ENCODE data around the gene RBPMS2.

The RBPMS2 gene

DNA sequence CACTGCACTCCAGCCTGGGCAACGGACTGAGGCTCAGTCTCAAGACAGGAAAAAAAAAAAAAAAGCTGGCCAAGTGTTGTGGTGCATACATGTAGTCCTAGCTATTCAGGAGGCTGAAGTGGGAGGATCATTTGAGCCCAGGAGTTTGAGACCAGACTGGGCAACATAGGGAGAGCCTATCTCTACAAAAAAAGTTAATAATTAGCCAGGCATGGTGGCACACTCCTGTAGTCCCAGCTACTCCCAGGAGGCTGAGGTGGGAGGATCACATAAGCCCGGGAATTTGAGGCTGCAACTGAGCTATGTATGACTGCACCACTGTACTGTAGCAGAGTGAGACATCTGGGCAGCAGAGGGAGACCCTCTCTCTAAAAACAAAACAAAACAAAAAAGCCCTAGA lies 58.9 kb downstream of the RBPMS2 start:
- no peak for DNase-seq

DNA sequence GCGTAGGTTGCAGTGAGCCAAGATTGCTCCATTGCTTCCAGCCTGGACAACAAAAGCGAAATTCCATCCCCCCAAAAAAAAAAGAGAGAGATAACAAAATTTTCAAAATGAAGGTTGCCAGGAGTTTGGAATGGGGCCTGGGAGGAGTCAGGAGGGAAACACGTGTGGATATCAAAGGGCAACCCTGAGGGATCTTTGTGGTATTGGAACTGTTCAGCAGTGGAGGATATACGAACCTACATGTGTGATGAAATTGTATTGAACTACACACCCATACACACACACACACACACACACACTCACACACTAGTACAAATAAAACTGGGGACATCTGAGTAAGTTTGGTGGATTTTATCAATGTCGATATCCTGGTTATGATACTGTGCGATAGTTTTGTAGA lies 61.8 kb downstream of the RBPMS2 start:
- no peak for DNase-seq

DNA sequence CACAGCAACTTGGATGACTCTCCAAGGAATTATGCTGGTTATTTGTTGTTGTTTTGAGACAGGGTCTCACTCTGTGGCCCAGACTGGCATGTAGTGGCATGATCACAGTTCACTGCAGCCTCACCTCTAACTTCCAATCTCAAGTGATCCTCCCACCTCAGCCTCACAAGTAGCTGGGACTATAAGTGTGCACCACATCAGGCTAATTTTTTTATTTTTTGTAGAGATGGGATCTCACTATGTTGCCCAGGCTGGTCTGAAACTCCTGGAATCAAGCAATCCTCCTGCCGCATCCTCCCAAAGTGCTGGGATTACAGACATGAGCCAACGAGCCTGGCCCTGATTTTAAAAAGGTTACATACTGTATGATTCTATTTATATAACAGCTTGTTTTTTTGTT lies 63.0 kb downstream of the RBPMS2 start:
- no peak for DNase-seq

DNA sequence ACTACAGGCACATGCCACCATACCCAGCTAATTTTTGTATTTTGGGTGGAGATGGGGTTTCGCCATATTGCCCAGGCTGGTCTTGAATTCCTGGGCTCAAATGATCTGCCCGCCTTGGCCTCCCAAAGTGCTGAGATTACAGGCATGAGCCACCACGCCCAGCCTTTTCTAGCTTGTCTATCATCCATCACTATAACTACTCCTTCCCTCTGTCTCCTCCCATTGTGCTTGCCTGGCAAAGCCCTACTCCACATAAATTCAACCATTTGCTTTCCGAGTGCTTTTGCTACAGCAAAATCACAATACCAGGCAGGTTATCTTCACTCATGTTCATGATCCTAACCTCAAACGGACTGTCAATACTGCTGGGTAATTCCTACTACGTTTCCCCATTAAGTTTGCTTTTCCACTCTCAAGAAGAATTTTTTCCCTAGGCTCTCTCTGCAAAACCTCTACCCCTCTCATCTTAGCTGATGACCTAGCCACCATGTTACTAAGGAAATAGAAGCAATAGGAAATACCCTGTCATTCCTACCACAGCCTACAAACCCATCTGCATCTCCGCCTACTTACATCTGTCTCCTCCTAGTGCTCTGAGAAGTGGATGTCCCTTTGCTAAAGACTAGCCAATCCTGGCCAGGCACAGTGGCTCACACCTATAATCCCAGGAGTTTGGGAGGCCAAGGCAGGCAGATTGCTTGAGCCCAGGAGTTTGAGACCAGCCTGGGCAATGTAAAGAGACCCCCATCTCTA lies 64.5 kb downstream of the RBPMS2 start:
- no peak for DNase-seq

DNA sequence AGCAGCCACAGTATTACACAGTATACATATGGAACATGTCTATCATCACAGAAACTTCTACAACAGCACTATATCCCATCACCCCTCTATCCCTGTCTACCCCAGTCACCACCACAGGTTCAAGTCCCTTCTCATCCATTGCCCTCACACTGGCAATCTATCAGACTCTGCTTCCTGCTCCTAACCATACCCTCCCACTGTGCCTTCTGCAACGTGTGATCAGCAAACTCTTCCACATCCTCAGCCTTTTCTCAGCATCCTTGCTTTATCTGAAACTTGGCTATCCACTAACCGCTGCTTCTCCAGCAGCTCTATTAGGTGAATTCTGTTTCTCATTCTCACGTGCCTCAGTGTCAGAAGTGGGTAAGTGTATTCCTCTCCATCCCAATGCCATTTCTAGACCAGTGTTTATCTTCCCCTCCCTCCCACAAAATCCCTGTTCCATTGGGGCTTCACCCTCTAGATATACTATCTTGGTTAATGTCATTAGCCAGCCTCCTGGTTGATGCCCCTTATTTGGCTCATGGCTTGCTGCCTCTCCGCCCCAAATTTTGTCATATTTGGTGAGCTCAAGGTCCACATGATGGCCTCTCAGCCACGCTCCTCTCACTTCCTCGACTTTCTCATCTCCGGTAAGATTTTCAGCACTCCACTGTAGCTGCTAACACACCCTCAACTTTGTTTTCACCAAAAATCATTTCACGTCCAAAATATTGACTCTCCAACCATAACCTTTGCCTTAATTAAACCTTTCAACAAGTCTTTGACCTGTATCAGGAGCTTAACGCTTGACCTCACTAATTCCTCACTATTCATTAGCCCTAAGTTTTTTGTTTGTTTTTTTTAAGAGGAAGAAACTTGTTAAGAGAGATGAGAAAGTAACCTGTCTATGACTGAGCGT lies 69.1 kb downstream of the RBPMS2 start:
- DNase-seq: no peak

DNA sequence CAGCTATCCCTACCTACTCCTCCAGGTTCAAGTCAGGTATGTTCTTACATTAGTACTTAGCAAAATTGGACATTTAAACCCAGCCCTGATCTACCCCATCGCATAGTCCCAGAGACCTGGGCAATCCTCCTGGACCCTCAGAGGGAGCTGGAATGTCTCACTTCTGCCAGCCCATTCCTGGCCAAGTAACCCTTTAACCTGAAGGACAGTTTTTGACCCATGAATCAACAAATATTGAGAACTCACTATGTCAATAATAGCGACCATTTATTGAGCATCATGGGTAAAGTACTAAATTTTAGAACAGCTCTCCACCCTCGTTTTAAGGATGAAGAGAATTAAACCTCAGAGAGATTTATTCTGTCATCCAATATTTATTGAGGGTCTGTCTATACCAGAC lies 70.4 kb downstream of the RBPMS2 start:
- DNase-seq: no peak

DNA sequence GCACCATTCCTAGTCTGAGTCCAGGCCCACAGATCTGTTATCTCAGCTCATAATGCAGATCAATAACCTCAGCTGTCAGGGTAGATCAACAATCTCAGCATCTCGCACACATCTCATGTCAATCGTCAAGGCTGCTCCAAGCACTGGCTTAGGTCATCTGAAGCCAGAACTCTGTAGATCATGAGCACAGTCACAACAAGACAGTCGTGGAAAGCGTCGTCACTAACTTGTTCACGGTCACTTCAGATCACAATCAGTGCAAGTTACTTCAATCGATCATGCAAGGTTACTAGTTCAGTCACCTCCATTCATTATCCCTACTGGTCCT lies 71.8 kb downstream of the RBPMS2 start:
- DNase-seq: no peak

DNA sequence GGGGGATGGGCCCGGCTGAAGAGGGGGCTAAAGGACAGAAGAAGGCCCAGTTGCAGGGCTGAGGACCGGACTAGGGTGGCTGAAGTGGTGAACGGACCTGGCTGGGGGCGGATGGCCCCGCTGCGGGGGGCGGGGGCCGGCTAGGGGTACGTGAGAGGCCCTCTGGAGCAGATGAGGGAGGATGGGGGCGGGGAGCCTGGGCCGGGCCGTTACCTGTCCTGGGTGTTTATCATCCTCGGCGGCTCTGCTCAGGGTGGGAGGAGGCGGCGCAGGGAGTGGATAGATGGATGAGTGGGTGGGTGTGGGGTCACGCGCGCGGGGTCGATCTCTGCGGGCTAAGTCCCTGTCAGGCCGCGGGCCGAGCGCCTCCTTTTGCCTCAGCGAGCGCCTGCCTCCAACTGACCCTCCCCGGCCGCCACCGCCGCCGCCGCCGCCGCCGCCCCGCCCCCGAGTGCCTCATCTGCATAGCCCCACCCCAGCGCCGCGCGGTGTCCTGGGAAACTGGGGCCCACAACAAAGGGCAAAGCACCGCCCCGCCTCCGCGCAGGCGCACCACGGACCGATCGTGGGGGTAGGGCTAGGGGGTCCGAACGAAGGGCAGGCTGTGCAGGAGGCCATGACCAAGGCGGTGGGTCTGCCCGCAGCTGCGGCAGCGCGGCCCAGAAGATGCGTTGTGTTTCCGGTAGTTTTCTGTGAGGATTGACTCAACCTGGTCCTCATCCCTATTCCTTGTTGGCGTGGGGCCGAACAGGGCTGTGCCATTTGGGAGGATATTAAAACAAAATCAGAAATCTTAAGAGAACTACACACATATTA lies 72.4 kb downstream of the RBPMS2 start:
- peak; percentile 98 for DNase-seq

DNA sequence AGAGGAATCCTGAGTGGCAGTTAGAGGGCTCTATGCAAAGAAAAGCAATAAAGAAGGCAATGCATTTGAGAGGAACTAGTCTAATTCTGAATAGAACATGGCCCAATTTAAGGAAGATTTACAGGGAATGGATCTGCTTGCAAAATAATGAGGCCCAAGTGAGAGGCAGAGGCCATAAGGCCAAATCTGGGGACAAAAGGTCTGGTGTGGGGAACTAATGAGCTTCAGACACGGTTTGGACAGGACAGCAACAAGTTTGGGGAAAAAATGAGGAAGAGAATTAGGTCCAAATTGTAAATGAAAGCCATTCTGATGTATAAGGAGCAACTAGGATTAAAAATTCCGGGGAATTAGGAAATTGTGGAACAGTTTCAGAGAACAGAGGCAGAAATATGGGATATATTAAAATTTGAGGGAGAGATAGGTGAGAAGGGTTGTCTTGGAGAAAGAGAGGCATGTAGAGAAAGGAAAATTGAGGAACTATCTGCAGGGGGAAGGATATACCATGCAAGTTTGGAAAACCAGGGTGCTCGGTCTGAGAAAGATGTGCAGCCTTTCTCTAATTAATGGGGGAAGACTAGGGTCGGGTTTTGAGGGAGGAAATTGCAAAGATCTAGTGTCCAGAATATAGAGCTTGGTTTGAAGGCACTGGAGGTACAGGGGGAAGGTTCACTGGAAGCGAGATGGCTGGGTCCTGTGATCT lies 73.8 kb downstream of the RBPMS2 start:
- no peak for DNase-seq

DNA sequence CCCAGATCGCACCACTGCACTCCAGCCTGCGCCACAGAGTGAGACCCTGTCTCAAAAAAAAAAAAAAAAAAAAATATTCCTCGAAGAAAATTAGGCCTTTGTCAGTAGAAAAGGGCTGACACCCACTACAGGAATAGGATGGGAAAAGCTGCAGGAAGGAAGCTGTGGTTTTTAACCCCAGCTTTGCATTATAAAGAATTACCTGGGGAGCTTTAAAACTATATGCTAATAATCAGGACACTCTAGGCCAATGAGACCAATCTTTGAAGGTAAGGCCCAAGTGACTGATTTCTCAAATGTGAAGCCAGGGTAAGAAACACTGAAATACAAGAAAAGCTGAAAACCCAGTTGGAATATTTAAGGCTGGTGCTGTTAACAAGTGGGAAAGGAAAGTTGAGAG lies 74.3 kb downstream of the RBPMS2 start:
- DNase-seq: no peak

DNA sequence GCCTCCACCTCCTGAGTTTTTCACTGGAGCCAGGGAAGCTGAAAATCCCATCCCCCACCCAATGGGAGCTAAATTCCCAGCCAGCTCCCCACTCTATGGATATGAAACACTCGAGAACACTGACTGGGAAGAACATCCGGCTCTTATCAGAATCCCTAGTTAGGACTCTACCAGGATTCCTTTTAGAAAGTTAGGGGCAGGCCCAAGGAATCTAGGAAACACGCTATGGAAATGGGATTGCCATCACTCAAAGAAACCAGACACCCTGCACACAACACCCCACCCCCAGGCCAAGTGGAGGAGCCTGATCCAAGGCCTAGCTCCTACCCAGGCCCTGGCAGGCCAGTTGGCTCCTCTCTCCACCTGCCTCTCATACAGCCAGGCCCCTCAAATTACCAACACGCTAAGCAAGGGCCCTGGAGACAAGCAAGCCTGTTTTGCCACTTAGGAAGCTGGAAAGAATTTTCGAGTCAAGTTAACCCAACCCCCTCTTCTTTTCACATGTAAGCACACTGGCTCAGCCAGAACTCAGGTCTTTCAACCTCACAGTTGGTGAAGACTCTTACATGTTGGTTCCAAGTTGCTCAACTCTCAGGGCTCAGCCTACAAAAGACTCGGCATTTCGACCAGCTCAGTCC lies 75.5 kb downstream of the RBPMS2 start:
- no peak for DNase-seq

DNA sequence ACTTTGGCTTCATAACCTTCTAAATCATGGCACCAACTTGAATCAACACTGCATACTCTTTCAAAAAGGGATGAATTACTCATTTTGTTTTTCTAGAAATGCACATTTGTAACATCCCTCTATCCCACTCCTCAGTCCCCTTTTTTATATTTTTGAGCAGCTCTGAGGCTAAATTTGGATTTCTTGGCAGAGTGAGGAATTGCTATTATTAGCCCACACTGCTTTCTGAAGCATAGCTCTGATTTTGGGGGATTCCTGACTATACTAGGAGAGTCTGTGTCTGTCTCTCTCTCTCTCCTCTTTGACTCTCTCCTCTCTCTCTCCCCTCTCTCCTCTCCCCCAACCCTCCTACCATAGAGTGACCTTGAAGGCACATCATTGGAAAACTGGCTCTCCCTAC lies 76.6 kb downstream of the RBPMS2 start:
- no peak for DNase-seq

DNA sequence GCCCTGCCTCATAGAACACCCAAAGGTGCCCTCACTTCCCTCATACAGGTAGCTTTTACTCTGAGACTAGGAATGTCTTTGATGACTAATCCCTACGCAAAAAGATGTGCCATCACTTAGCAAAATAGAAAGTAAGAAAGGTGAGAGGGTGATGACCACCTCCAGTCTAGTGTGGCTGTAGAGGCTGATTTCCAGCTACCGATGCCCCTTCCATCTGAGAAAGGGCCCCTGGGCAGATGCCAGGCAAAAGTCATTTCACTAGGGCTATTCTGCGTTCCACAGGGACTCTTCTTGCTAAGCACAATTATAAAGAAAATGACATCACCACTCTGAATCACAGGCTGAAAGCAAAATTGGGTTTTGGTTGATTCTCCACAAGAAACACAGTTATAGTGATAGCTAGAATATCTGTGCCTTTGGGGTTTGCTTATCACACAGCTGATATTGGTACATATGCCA lies 77.4 kb downstream of the RBPMS2 start:
- no peak for DNase-seq

DNA sequence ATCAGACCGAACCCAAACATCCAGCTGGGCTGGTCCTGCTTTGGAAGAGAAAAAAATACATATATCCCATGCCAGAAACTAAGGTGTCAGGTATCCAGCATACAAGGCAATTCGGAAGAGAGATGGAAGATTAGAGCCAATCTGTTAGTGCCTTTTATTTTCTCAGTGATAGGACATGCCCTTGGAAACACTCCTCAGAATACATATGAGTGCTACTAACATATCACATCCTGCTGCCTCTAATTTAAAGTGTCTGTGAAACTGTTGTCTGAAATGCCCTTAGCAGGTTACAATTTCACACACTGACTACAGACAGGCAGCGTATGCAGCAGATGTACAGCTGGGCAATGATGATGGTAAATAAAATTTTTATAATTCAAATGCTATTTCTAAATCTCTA lies 78.9 kb downstream of the RBPMS2 start:
- no peak for DNase-seq

DNA sequence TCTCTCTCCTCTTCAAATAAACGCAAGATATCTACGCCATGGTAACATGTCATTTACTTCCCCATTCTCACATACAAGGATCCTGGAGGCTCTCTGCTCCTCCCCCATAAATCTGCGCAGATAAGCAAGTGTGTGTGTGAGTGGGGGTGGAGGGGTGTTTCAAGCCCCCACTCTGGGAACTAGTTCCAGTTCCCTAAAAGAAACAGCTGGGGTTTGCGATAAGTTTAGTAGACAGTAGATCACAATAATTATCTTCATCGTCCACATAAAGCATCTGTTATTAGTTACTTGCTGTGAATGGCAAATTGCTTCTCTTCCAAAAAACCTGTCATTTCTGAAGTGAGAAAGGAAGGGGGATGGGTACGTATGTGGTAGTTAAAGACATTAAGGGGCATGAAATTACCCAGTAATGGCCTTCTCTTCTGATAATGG lies 79.8 kb downstream of the RBPMS2 start:
- no peak for DNase-seq

DNA sequence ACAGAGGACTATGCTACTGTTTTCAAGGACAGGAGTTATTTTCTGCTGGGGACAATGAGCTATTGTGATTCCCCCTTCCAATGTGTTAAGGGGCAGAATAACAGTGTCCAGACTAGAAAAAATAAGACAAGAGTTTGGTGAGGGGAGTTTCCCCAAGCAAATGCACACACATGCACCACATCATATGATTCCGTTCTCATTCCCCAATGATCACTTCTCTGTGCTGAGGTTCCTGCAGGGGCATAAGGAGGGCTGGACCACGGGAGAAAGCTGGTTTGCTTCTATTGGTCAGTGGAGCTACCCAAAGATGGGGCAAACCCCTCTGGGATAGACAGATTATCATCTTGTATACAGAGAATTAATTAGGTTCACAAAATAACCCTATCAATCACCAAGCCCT lies 80.6 kb downstream of the RBPMS2 start:
- no peak for DNase-seq

DNA sequence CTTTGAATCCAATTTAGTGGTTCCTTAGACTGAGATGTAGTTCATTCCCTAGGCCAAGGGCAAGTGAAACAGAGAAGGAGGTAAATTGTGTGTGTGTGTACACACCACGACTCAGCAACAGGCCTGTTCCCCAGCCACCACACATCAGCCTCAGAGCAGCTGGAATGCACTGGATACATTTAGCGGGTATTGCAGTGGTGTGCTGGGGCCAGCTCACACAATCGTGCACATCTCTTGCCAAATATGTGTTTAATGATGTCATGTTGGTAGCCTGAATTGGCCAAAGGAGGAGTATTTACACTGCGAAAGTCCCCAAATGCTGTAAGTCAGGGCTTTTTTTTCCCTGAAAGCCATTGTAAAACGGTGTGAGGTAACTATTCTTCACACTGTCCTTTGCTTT lies 82.3 kb downstream of the RBPMS2 start:
- no peak for DNase-seq

DNA sequence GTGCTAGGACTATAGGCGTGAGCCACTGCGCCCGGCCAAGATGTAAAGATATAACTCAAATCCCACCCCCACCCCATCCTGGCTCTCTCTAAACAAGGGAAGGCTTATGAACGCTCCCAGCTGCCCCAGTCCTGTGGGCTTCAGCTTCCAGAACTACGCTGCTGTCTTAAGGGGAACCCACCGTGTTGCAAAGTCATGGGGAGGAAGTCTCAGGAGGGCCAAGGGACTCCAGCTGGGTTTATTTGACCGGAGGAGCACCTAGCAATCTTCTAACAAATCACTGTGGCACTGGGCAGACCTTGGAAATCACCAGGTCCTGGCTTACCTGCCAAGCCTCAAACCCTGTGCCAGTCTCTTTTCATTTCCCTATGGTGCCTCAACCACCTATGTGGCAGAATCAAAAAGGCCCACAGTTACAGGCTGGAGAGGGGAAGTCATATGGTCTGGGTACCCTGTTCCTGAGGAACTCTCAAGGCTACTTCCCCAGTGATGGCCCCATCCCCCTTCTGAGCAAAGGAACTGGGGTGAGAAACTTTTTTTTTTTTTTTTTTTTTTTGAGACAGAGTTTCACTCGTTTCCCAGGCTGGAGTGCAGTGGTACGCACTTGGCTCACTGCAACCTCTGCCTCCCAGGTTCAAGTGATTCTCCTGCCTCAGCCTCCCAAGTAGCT lies 83.4 kb downstream of the RBPMS2 start:
- no peak for DNase-seq

DNA sequence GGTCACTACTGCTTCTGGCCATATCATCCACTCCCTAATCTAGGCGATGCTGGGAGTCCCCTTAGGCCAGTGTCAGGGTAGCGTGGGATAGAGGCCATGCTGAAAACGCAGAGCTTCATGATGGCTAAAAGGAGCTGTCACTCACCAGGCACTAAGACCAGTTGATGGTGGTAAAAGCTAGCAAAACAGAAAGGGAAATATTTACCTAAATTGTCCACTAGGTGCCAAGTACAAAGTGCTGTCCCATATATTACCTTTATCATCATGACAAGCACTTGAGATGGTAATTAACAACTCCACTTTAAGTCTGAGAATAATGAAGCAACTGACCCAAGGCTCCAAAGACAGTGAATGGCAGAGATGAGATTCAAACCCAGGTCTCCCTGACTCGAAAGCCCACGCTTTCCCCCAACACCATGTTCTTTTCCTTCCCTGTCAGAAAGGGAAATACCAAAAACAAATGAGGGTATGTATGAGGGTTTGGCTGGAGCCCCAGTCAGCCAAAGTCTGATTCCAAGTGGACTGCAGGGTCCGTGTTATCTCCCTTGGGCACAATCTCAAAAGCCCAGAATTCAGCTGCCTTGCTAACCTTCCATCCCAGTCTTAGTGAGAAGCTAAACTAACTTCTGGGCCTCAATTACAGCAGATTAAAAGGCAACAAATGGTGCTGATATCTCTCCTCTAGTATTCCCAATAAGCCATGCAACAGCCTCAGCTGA lies 84.7 kb downstream of the RBPMS2 start:
- no peak for DNase-seq

DNA sequence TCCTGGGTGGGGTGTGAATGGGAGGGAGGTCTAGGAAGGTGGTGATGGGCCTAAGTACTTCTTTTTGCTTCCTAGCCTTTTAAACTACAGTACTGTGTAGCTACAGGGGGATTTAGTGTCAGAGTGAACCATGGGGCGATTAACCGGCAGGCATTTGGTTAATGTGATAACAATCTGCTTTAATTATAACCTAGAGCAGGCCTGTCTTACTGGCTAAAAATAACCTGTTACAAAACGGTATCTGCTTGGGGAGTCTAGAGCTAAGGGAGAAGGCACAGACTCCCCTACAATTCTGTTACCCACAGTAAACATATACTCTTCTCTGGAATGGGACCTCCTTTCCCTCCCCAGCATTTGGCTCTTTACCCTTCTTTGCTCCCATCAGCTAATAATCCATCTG lies 85.4 kb downstream of the RBPMS2 start:
- no peak for DNase-seq
